8988T (cell line): ENCODE results near the gene TCF7.
"Not testable (repeated sequence)": the region's sequence is repeated elsewhere in the genome, so short reads cannot be mapped to it uniquely, and the experiment has no call there.

Source experiments
- DNase-seq: peaks from one replicate; pipeline ENCODE4 v3.0.0; 2011

TCF7 gene

GRCh38 chr5:134145779-134146581 is 31.5 kb downstream of the TCF7 start:
- no peak for DNase-seq

GRCh38 chr5:134146651-134147518 is 32.4 kb downstream of the TCF7 start:
- no peak for DNase-seq

- DNase-seq = no peak
Measured at GRCh38 chr5:134148316-134148715, 33.8 kb downstream of the TCF7 start.

GRCh38 chr5:134148986-134149539 is 34.6 kb downstream of the TCF7 start:
- no peak for DNase-seq

- DNase-seq = no peak
Measured at GRCh38 chr5:134149571-134150303, 35.3 kb downstream of the TCF7 start.

- DNase-seq = no peak
Measured at GRCh38 chr5:134151723-134152122, 37.2 kb downstream of the TCF7 start.

GRCh38 chr5:134152173-134152832 is 37.8 kb downstream of the TCF7 start:
- DNase-seq = not testable (repeated sequence)

- DNase-seq = no peak
Measured at GRCh38 chr5:134153241-134153640, 38.8 kb downstream of the TCF7 start.

GRCh38 chr5:134153657-134154056 is 39.2 kb downstream of the TCF7 start:
- DNase-seq = no peak

GRCh38 chr5:134161513-134162395 is 47.3 kb downstream of the TCF7 start:
- DNase-seq = no peak

GRCh38 chr5:134162592-134162991 is 48.1 kb downstream of the TCF7 start:
- DNase-seq = no peak

GRCh38 chr5:134171972-134172371 is 57.5 kb downstream of the TCF7 start:
- no peak for DNase-seq

GRCh38 chr5:134174841-134175839 is 60.7 kb downstream of the TCF7 start:
- DNase-seq = no peak

GRCh38 chr5:134175921-134176510 is 61.5 kb downstream of the TCF7 start:
- DNase-seq = no peak

- DNase-seq = peak; percentile 59
Measured at GRCh38 chr5:134176511-134177368, 62.3 kb downstream of the TCF7 start, which contains the start of gene SKP1. Gene SKP1, minus strand, starts transcription at chr5:134176950. Its CDS starts 2,928 bp downstream, at chr5:134174022.

- DNase-seq = no peak
Measured at GRCh38 chr5:134177369-134178095, 63.1 kb downstream of the TCF7 start.

- DNase-seq = no peak
Measured at GRCh38 chr5:134178096-134178419, 63.6 kb downstream of the TCF7 start.

GRCh38 chr5:134183481-134183880 is 69.0 kb downstream of the TCF7 start:
- DNase-seq = no peak
